GM19238 (cell line): Measurements from ENCODE around the gene CCDC9B.

Source experiments
- DNase-seq: peaks from one replicate; pipeline ENCODE4 v3.0.0; 2011; ENCODE audit warnings: low spot score; ENCODE audit not compliant: insufficient read length

CCDC9B gene

GRCh38 chr15:40345867-40346578 lies 5.3 kb upstream of the CCDC9B start:
- DNase-seq, result no peak

DNA sequence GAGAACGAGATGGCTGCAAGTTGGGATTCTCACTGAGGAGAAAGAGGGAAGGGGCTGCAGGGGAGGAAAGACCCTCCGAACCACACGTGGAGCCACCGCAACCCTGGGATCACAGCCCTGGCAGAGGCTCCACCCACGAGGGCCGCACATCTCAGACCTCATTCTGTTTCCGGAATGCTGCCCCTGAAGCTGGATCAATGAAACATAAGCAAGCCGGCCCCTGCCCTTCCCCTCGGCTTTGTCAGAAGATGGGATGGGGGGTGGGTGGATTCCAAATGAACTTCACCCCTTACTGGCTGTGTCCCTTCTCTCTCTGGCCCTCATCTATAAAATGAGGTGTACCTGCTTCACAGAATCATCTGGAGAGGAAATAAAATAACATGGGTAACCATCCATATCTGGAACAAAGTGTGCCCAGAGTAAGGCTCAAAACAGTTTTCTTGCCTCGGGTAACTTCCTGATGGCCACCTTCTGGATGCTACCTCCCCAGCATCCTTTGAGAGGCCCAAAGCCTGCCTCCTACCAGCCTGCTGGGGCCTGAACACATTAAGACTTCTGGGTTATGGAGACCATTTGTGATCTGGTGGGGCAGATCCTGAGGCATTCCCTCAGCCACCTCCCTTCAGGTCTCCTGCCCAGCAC lies 4.6 kb upstream of the CCDC9B start:
- DNase-seq, result no peak

DNA sequence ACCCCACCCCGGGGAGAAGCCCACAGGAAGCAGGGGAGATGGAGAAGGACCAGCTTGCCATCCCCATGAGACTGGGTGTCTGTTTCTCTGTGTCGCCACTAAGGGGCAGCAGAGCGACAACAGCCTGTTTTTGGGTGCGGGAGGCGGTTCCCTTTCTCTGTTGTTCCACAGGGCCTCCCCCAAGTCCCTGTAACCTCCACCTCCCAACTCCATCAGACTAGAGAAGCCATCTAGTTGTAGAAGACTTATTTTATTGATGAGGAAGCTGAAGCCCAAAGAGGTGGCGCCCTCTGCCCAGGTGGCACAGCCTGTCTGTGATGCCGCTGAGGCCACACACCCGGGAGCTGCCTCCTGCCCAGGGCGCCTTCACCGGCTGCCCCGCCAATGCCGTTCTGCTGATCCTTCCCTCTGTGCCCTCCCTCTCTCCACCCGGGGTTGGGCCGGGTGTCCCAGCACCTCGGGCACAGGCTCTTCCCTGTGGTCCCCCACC lies 3.9 kb upstream of the CCDC9B start:
- DNase-seq, result peak; percentile 79

GRCh38 chr15:40344217-40344616 lies 3.5 kb upstream of the CCDC9B start:
- DNase-seq, result no peak

DNA sequence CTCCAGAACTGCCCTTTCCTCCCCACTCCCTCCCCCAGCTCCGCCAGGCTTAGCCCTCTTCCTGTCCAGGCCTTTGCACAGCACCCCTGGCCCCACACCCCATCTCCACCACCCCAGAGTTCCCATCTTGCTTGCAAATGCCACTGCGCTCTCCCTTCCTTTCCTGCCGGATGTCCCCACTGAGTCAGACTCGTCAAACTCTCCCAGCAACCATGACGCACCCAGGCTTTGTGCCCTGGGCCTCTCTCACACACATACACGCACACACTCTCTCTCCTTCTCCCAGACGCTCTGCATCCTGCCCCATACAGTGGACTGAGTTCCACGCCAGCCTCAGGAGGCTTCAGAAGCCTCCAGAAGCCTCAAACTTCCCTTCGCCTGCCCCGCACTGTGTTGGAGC lies 2.8 kb upstream of the CCDC9B start:
- no peak for DNase-seq

GRCh38 chr15:40342416-40343320 lies 1.9 kb upstream of the CCDC9B start:
- no peak for DNase-seq

DNA sequence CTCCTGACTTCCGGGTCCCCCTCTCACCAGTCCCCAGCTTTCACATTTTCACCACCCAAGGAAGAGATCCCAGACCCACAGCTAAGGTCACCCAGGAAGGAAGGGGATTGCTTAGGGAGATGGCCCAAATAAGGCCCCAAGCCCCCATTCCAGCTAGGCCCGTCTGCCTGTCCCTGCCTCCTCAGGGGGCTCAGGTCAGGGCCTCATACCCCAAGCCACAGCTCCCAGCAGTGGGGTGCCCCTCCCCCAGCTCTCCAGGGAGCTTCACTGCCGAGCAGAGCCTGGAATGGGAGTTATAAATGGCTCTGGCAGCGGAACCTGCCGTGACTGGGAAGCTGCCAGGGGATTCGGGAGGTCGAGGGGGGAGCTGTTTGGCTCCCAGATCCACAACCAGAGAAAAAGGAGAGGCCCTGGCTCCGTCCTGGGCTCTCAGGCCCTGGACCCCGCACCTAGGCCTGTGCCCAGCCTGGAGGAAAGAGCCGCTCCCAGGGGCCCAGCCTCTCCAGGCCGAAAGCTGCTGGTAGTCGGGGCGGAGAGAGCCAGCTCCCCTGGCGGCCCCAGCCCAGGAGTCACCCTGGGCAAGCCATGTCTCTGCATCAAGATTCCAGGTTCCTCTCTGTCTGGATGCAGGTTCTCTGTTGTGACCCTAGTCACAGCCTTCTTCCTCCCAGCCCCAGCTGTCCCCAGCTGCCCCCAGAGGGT lies 550 bp downstream of the CCDC9B start:
- no peak for DNase-seq

- DNase-seq, result no peak
Observed at GRCh38 chr15:40339621-40339945, 1.2 kb downstream of the CCDC9B start.

GRCh38 chr15:40338921-40339620 lies 1.7 kb downstream of the CCDC9B start:
- no peak for DNase-seq

DNA sequence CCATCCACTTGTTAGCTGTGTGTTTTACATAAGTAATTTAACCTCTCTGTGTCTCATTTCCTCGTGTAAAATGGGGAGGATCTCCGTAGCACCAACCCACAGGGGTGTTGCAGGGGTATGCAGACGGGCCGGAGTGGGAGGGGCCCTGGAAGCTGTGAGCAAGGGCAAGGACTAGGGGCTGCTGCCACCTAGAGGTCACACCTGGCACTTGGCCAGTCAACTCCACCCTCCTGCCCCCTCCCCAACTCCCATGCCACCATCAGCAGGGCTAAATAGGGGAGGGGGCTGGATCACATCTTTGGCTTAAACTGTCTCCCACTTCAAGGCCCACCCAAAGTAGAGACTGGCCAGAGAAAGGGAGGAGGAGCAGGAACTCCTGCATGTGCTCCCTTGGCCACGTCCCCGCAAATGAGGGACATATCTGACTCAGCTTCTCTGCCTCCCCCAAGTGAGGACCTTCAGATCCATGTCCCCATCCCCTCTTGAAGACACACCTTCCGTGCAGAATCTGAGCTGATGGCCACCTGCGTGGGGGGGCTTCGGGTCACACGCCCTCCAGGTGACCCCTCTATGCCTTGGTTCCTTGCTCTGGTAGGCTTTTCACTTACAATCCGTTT lies 2.6 kb downstream of the CCDC9B start:
- peak; percentile 91 for DNase-seq

DNA sequence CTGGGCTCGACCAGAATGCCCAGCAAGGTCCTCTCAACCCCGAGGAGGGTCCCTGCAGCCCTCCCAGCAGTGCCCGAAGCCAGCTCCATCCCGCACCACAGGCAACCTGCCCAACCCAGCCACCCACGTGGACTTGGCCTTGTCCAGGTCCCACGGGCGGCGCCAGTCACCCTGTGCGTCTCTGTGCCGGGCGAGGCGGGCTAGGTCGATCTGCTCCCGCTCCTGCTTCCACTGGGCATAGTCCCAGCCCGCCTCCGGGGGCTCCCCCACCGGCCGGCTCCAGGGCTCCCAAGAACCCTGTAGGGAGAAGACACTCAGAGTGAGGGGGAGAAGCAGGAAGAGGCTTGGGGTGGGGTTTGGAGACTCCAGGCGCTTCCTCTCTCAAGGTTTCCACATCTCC lies 3.1 kb downstream of the CCDC9B start:
- DNase-seq, result no peak

DNA sequence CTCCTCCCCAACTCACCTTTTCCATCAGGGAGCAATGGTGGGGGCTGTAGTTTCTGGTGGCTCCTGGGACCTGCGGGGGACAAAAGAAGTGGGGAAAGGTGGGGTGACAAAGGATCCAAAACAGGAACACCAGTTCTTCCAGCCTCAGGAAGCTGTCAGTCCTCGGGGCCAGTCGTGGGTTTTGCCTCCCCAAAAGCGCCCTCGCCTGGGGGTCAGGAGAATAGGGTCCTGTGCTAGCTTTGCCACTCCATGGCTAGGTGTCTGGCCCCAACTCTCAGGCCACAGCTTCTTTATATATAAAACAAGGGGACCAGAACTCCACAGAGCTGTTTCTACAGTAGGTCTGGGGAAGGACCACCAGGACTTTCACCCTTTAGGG lies 4.0 kb downstream of the CCDC9B start:
- peak; percentile 48 for DNase-seq

GRCh38 chr15:40335938-40336743 lies 4.6 kb downstream of the CCDC9B start:
- DNase-seq, result no peak

DNA sequence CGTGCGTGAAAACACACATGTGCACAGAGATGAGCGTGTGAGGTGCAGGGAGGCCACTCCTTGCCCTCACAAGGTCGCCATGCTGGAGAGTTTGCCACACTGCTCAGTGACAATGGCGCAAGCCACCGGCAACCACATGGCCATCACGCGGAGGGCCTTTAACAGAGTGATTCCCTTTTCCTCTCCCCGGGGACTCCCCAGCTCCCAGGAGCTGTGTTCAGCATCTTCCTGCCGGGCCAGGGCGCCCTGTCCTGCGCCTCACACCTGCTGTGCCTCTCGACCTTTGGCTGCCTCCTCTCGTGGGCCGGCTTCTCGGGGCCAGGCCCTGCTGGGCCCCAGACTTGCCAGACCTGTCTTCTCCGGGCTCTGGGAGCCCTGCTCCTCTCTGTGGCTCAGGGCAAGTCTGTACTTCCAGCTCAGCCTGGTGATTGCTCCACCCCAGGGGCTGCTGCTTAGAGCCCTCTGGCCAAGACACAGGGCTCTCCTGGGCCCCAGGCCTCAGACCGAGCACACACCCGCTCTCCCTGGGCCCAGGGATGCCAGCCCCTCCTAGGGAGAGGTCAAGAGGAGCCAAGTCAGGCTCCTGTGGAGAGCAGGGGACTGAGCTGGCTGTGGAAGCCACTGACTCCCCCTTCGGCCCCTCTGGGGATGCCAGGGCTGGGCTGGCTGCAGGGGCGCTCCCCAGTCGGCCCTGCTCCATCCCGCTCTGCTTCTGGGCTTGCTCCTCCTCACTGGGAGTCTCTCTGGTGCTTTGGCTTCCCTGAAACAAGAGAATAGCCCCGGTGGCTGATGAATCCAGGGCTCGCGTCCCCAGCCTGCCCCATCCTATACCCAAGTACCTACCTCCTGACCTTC lies 5.6 kb downstream of the CCDC9B start:
- DNase-seq, result no peak

DNA sequence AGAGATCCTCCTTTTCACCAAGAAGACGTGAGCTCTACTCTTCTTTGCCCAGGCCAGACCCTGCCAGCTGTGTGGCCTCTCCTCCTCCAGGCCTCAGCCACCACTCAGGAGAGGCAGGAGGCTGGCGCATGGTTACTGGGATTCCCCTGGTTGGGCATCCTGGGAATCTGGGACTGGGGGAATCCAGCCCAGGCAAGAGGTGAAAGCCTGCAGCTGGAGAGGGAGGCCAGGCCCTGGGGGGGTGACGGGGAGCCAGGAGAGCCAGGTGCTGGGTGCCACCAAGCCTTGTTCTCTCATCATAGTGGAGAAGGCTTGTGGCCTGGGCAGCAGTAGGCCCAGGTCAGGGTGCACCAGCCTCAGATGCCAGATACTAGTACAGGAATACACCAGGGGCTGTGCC lies 6.2 kb downstream of the CCDC9B start:
- DNase-seq, result no peak

GRCh38 chr15:40333922-40334492 lies 6.7 kb downstream of the CCDC9B start:
- peak; percentile 53 for DNase-seq

GRCh38 chr15:40332113-40332781 lies 8.5 kb downstream of the CCDC9B start:
- no peak for DNase-seq

DNA sequence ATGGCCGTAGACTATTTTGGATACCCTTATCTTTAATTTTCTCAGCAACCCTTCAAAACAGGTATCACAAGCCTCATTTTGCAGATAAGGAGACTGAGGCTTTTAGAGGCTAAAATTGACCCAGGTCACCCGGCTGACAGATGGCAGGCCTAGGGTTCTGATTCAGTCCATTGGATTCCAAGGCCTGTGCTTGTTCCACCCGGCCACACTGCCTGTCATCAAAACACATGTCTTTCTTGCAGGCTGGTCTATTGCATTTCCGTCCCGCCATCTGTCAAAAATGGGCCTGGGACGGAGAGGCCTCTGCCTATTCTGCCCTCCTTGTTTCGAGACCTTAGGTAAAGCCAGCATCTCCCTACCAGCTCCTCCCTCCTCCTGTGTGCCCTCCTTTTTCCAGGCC lies 9.1 kb downstream of the CCDC9B start:
- DNase-seq, result no peak
